Pancreas (tissue), 10 donors: ENCODE measurements around the gene KLRD1. TPM values are rescaled to one million over a fixed set of nuclear protein-coding genes. Genes with fewer than 3 reads are reported as not detected.

ENCODE experiments used
- ATAC-seq, 4 donors: fragments of 200-7000 bp; cut with Tn5 transposase; one replicate each; pipeline versions ENCODE4 v1.8.0 to v1.9.1; 2020; ENCODE audit warnings: mild to moderate bottlenecking in 4 of 4, moderate library complexity in 4 of 4
- DNase-seq, 6 donors: peaks; one replicate each; pipeline ENCODE4 v3.0.0-alpha.2; 2020
- FAIRE-seq: peaks from 2 replicates; lab custom pipeline; 2012; peaks lifted over from hg19 to GRCh38; lab: Jason Lieb, UNC
- H3K27ac ChIP-seq, 4 donors: fragments of 200-600 bp; sonication (generic); 1 replicate in 3 of 4; 2 replicates in 1 of 4; pipeline versions ENCODE4 v1.5.0 to v1.8.0; 2020
- H3K27me3 ChIP-seq, 4 donors: fragments of 200-600 bp; one replicate each; pipeline ENCODE4 v1.8.0; 2021
- H3K36me3 ChIP-seq, 3 donors: fragments of 200-600 bp; sonication (generic) in 1 of 3; one replicate each; pipeline versions ENCODE4 v1.5.0 to v1.8.0; 2020 to 2021
- H3K4me1 ChIP-seq, 3 donors: fragments of 200-600 bp; one replicate each; pipeline ENCODE4 v1.8.0; 2021
- H3K4me3 ChIP-seq, 4 donors: fragments of 200-600 bp; sonication (generic) in 2 of 4; one replicate each; pipeline versions ENCODE4 v1.5.0 to v1.8.0; 2020 to 2021
- H3K9me3 ChIP-seq, 4 donors: fragments of 200-600 bp; one replicate each; pipeline ENCODE4 v1.8.0; 2021
- WGBS, 2 donors: extraction: QIAGEN DNeasy Blood & Tissue Kit; methylation state at CpG; one replicate each; pipeline ENCODE4 v1.1.7; 2013; 5-methylcytosine and 5-hydroxymethylcytosine counted together
- intact Hi-C, 3 donors: fragments of 100-400 bp; cut with DNase I; formaldehyde crosslinking; loops; one replicate each; pipeline versions ENCODE4 v1.11.1 to v1.14.2; 2022
- polyA plus RNA-seq, 2 donors: library from polyadenylated mRNA; stranded (reverse); fragments of 200-250 nt; gene quantifications; one replicate each; pipeline ENCODE4 v1.2.3, GENCODE V29; 2013
- total RNA-seq, 6 donors: library from RNA; stranded (reverse); fragmentation: NEBNext Ultra II Directional in 4 of 6; extraction: Animal tissue kit (Norgen Biotek cat#: 25700) in 4 of 6; gene quantifications; one replicate each; pipeline versions ENCODE4 v1.2.1 to v1.2.4, GENCODE V29; 2021 to 2023
- TF ChIP-seq, protein P1 (sequence below), 4 donors: fragments of 200-600 bp; sonication (generic) in 3 of 4; IDR thresholded peaks; one replicate each; pipeline versions ENCODE4 v1.5.0 to v1.8.0; 2021; ENCODE audit warnings: antibody characterized with exemption in 4 of 4
- donor health status: healthy with polysubstance abuse.
- donor health status: DM: no; HTN: no; CAD: no; lungs with moderate emphysema.
- donor health status: DM: no; HTN: no; CAD: no.
- donor health status: control.
- donor health status: control.
- donor health status: Bipolar disorder and iron deficiency.
- donor health status: DM: yes; HTN: yes; CAD: no.
- donor health status: DM: no; HTN: no; CAD: no.
- donor health status: DM: no; HTN: no; CAD: no.
- donor health status: DM: yes; HTN: yes; CAD: no.

Gene KLRD1
- total RNA-seq = 1 to 10 TPM in 1 of 6 donors, under 1 TPM in 5; 0.34 to 1.0 (median 0.64) TPM
- under 1 TPM; 0.11 to 0.12 TPM for polyA plus RNA-seq

DNA sequence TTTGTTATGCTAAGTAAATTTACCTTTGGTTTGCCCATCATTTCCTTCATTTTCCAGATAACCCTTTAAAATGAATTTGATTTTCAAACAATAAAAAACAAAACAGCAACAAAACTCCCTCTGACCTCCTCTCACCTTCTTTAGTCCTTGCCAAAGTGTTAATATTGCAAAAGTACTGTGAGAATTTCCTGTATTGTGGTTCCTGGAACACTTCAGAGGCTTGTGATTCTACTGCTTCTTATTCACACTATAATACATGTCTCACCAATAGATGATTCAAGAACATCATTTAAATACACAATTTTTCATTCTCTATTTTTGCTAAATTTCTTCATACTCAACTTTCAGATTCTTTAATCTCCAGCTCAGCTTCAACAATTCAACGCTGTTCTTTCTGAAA, at the start of gene KLRD1:
TSS of gene KLRD1 (plus strand) at position 241 of the 400 bp plus-strand sequence. CDS start 208 bp downstream, outside the sequence.
- no peak within 1 kb of the TSS for H3K4me3 ChIP-seq
- no peaks in the 10 kb centered on the region for H3K36me3 ChIP-seq
- TF ChIP-seq, protein P1, sequence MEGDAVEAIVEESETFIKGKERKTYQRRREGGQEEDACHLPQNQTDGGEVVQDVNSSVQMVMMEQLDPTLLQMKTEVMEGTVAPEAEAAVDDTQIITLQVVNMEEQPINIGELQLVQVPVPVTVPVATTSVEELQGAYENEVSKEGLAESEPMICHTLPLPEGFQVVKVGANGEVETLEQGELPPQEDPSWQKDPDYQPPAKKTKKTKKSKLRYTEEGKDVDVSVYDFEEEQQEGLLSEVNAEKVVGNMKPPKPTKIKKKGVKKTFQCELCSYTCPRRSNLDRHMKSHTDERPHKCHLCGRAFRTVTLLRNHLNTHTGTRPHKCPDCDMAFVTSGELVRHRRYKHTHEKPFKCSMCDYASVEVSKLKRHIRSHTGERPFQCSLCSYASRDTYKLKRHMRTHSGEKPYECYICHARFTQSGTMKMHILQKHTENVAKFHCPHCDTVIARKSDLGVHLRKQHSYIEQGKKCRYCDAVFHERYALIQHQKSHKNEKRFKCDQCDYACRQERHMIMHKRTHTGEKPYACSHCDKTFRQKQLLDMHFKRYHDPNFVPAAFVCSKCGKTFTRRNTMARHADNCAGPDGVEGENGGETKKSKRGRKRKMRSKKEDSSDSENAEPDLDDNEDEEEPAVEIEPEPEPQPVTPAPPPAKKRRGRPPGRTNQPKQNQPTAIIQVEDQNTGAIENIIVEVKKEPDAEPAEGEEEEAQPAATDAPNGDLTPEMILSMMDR (IDR thresholded peaks at IDR 0.05) = no peak
- no peak within 1 kb of the TSS for H3K27ac ChIP-seq
- 78 to 86% methylated on average over 1 of the region's 1 CpG for WGBS, 2 donors
- ATAC-seq = no peak
- FAIRE-seq = no peak
- no peaks in the 10 kb centered on the region for H3K27me3 ChIP-seq
- H3K9me3 ChIP-seq = no peaks in the 10 kb centered on the region
- intact Hi-C loops = no loop called here
- no peaks in the 10 kb centered on the region for H3K4me1 ChIP-seq
- no peak for DNase-seq

DNA sequence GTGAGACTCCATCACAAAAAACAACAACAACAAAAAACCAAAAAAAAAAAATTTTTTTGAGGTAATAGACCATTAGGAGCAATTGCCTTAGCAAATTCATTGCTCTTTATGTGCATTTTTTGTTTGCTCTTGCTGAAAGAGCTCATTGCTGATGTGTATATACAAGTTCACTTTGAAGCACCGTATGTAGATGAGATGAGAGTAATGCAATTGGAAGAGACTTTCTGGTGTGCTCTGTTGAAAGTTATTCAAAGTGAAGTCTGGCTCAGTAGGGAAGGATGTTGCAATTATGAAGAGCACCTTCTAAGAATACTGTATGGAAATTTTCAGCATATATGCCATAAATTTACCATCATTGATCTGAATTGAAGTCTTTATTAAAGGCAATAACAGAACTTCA, 46.7 kb upstream of the KLRD1 start:
- 0 to 1% methylated on average over 1 of the region's 1 CpG for WGBS, 2 donors
- no peak overlapping the region for H3K27ac ChIP-seq
- TF ChIP-seq, protein P1 (IDR thresholded peaks at IDR 0.05) = no peak
- H3K27me3 ChIP-seq = no peaks in the 10 kb centered on the region
- DNase-seq (no peak), ATAC-seq (no peak), FAIRE-seq (no peak)
- H3K4me3 ChIP-seq = no peak overlapping the region
- no peaks in the 10 kb centered on the region for H3K9me3 ChIP-seq
- no peaks in the 10 kb centered on the region for H3K36me3 ChIP-seq
- intact Hi-C loops = no loop called here
- H3K4me1 ChIP-seq = no peaks in the 10 kb centered on the region

DNA sequence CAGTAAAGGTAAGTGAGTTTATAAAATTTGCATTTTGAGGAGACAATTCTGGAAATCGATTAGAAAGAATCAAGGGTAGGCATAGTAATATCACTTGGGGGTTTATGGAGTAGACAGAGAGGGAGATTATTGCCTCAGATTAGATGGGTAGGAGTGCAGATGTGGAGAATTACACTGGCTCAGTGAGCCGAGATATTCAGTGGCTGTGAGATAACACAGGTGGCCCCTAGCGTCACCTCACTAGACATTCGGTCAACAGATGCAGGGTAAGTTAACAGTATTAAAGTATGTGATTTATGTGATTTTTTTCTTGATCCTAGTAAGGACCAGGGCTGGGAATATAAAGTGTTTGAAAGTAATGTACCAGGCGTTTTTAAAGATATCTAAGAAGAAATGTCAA, 39.6 kb upstream of the KLRD1 start:
- Histone ChIP-seq H3K27me3 (no peaks in the 10 kb centered on the region), H3K4me3 (no peak overlapping the region), H3K4me1 (no peaks in the 10 kb centered on the region), H3K27ac (no peak overlapping the region), H3K36me3 (no peaks in the 10 kb centered on the region), H3K9me3 (no peaks in the 10 kb centered on the region)
- TF ChIP-seq, protein P1 (IDR thresholded peaks at IDR 0.05) = no peak
- ATAC-seq = no peak
- 42 to 48% methylated on average over 5 of the region's 5 CpGs for WGBS, 2 donors
- intact Hi-C loops = no loop called here
- no peak for FAIRE-seq
- DNase-seq = no peak

GRCh38 chr12:10272467-10272866, 35.2 kb upstream of the KLRD1 start:
- no peaks in the 10 kb centered on the region for H3K4me1 ChIP-seq
- H3K9me3 ChIP-seq = no peaks in the 10 kb centered on the region
- no peaks in the 10 kb centered on the region for H3K27me3 ChIP-seq
- H3K4me3 ChIP-seq = no peak overlapping the region
- peak; percentile 41 for FAIRE-seq
- 79 to 89% methylated on average over 2 of the region's 2 CpGs for WGBS, 2 donors
- no peak for DNase-seq
- no peaks in the 10 kb centered on the region for H3K36me3 ChIP-seq
- ATAC-seq = no peak
- H3K27ac ChIP-seq = no peak overlapping the region
- intact Hi-C loops = no loop called here
- TF ChIP-seq, protein P1 (IDR thresholded peaks at IDR 0.05) = no peak

GRCh38 chr12:10276774-10277173, 30.9 kb upstream of the KLRD1 start:
- FAIRE-seq (no peak), DNase-seq (no peak), ATAC-seq (no peak)
- intact Hi-C loops = no loop called here
- H3K4me3 ChIP-seq = no peak overlapping the region
- 73 to 87% methylated on average over 1 of the region's 1 CpG for WGBS, 2 donors
- no peaks in the 10 kb centered on the region for H3K9me3 ChIP-seq
- no peak overlapping the region for H3K27ac ChIP-seq
- H3K27me3 ChIP-seq = no peaks in the 10 kb centered on the region
- H3K36me3 ChIP-seq = no peaks in the 10 kb centered on the region
- TF ChIP-seq, protein P1 (IDR thresholded peaks at IDR 0.05) = no peak
- no peaks in the 10 kb centered on the region for H3K4me1 ChIP-seq
